Natural killer cell (primary cell): ENCODE data around the gene PARD3B. TPM values are rescaled to one million over a fixed set of nuclear protein-coding genes. Genes with fewer than 3 reads are reported as not detected.

ENCODE experiments used
- ATAC-seq, 3 donors: fragments of 150-1000 bp in 2 of 3; fragments of 200-7000 bp in 1 of 3; cut with Tn5 transposase; 1 replicate in 1 of 3; 2 replicates in 2 of 3; pipeline ENCODE4 v1.10.0; 2021; ENCODE audit warnings: mild to moderate bottlenecking in 2 of 3, moderate library complexity in 2 of 3
- DNase-seq, 2 donors: peaks; one replicate each; pipeline versions ENCODE4 v3.0.0 to v3.0.0-alpha.2; 2013 to 2021; ENCODE audit warnings: mixed read lengths in 1 of 2
- H3K27ac ChIP-seq: one replicate; pipeline ENCODE4 v1.5.1; 2013; ENCODE audit warnings: mild to moderate bottlenecking, low read length
- H3K27me3 ChIP-seq: one replicate; pipeline ENCODE4 v1.6.1; 2013; ENCODE audit warnings: low read length; ENCODE audit not compliant: control insufficient read depth, insufficient read depth
- H3K36me3 ChIP-seq: one replicate; pipeline ENCODE4 v1.6.1; 2013; ENCODE audit warnings: low read length; ENCODE audit not compliant: control insufficient read depth, insufficient read depth
- H3K4me1 ChIP-seq: one replicate; pipeline ENCODE4 v1.6.1; 2013; ENCODE audit warnings: low read length; ENCODE audit not compliant: control insufficient read depth, insufficient read depth
- H3K4me3 ChIP-seq: one replicate; pipeline ENCODE4 v1.5.1; 2013; ENCODE audit warnings: low read length
- H3K9me3 ChIP-seq: one replicate; pipeline ENCODE4 v1.6.1; 2013; ENCODE audit warnings: low read length; ENCODE audit not compliant: control insufficient read depth, insufficient read depth
- H3K27ac Mint-ChIP-seq, 2 donors: one replicate each; pipeline ENCODE4 v1.8.0; 2022; ENCODE audit warnings: mild to moderate bottlenecking in 2 of 2, mixed read lengths in 2 of 2, moderate library complexity in 1 of 2
- H3K27me3 Mint-ChIP-seq, 2 donors: one replicate each; pipeline ENCODE4 v1.8.0; 2022; ENCODE audit warnings: low read depth in 2 of 2, mixed read lengths in 2 of 2
- H3K36me3 Mint-ChIP-seq: one replicate; pipeline ENCODE4 v1.8.0; 2022; ENCODE audit warnings: mixed read lengths
- H3K4me1 Mint-ChIP-seq, 2 donors: one replicate each; pipeline ENCODE4 v1.8.0; 2022; ENCODE audit warnings: mixed read lengths in 2 of 2
- H3K4me3 Mint-ChIP-seq: one replicate; pipeline ENCODE4 v1.8.0; 2022; ENCODE audit warnings: mild to moderate bottlenecking, moderate library complexity, mixed read lengths
- H3K9me3 Mint-ChIP-seq, 2 donors: one replicate each; pipeline ENCODE4 v1.8.0; 2022; ENCODE audit warnings: mixed read lengths in 2 of 2
- WGBS: methylation state at CpG from one replicate; pipeline ENCODE4 v1.1.7; 2013; ENCODE audit warnings: missing lambda C conversion rate; ENCODE audit not compliant: insufficient coverage; 5-methylcytosine and 5-hydroxymethylcytosine counted together
- intact Hi-C: fragments of 100-400 bp; cut with micrococcal nuclease; formaldehyde crosslinking; loops from one replicate; pipeline ENCODE4 v1.14.2; 2022
- total RNA-seq, 4 donors: library from RNA; stranded (reverse); fragments of 120-200 nt in 1 of 4; gene quantifications; one replicate each; pipeline versions ENCODE4 v1.2.3 to v1.2.4, GENCODE V29; 2013 to 2022
- TF ChIP-seq, protein P1 (sequence below): fragments of 200-600 bp; IDR thresholded peaks from one replicate; pipeline ENCODE4 v1.8.0; 2022; ENCODE audit warnings: antibody characterized with exemption

Gene PARD3B
- total RNA-seq, 3 donors from 2014 or later (not counting 1 experiment from before 2014, with no cell fraction given), result 0.13 to 0.45 TPM; not detected in 1

DNA sequence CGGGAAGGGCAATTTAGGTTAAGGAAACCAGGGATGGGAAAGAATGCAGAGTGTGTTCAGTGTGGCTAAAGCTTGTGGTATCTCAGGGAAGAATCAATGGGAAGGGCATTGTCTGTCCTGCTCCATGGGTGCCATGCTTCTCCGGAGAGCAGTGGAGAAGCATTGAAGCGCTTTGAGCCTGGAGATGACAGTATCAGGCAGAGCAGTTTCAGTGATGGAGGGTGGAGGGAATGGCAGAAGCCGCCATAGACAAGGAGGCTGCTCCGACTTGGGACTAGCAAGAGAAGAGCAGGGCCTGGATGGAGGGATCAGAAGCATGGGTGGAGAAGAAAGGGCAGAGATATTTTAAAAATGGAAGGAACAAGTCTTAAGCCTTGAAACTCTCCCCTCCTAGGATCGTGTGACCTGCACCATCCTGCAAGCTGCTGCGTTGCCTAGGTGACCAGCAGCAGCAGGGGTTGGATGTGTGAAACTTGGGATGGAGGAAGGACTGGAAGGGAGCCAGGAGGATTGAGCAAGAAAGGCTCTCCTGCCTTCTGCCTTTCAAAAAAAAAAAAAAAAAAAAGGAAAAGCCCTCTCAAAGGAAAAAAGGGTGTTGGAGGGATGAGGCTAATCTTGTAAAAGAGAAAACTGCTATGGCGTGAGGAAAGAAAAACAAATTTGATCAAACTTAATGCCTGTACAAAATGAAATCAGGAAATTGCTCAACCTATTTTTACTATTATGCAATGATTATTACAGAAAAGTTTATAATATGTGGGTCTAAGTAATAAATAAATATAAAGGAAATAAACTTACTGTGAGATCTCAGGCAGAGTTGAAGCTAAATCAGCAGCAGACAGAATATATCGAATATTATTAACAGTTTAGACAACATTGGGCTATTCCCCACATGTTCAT lies 643.2 kb downstream of the PARD3B start:
- Histone ChIP-seq H3K4me3 (no peak overlapping the region), H3K36me3 (no peaks in the 10 kb centered on the region), H3K27me3 (no peaks in the 10 kb centered on the region), H3K4me1 (no peaks in the 10 kb centered on the region), H3K9me3 (no peaks in the 10 kb centered on the region), H3K27ac (no peak overlapping the region)
- ATAC-seq (no peak), DNase-seq (no peak)
- H3K36me3 Mint-ChIP-seq, result no peaks in the 10 kb centered on the region
- no peaks in the 10 kb centered on the region for H3K4me1 Mint-ChIP-seq
- intact Hi-C loops, result no loop called here
- TF ChIP-seq, protein P1, sequence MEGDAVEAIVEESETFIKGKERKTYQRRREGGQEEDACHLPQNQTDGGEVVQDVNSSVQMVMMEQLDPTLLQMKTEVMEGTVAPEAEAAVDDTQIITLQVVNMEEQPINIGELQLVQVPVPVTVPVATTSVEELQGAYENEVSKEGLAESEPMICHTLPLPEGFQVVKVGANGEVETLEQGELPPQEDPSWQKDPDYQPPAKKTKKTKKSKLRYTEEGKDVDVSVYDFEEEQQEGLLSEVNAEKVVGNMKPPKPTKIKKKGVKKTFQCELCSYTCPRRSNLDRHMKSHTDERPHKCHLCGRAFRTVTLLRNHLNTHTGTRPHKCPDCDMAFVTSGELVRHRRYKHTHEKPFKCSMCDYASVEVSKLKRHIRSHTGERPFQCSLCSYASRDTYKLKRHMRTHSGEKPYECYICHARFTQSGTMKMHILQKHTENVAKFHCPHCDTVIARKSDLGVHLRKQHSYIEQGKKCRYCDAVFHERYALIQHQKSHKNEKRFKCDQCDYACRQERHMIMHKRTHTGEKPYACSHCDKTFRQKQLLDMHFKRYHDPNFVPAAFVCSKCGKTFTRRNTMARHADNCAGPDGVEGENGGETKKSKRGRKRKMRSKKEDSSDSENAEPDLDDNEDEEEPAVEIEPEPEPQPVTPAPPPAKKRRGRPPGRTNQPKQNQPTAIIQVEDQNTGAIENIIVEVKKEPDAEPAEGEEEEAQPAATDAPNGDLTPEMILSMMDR, result no peak
- 88% methylated on average over 8 of the region's 9 CpGs for WGBS
- H3K9me3 Mint-ChIP-seq, result no peaks in the 10 kb centered on the region
- H3K27me3 Mint-ChIP-seq, result no peaks in the 10 kb centered on the region
- H3K4me3 Mint-ChIP-seq, result no peak overlapping the region
- no peak overlapping the region for H3K27ac Mint-ChIP-seq

DNA sequence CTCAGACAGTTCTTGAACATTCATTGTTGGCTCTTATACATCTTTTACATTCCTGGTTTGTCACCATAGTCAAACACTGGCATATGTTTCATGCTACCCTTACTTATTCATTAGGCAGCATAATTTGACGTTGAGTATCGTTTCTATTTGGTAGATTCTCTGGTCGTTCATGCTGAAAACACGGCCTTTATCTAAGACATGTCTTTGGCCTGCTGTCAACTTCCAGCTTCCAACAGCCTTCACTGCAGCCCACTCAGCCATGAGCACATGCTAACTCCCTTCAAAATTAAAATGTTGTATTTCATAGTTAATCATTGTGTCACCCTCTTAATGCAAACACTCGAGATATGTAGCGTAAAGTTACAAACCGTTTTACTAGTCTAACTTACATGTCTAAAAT lies 644.0 kb downstream of the PARD3B start:
- Histone ChIP-seq H3K27ac (no peak overlapping the region), H3K9me3 (no peaks in the 10 kb centered on the region), H3K4me1 (no peaks in the 10 kb centered on the region), H3K27me3 (no peaks in the 10 kb centered on the region), H3K36me3 (no peaks in the 10 kb centered on the region), H3K4me3 (no peak overlapping the region)
- DNase-seq (no peak), ATAC-seq (no peak)
- H3K36me3 Mint-ChIP-seq, result no peaks in the 10 kb centered on the region
- intact Hi-C loops, result no loop called here
- H3K27ac Mint-ChIP-seq, result no peak overlapping the region
- H3K4me1 Mint-ChIP-seq, result no peaks in the 10 kb centered on the region
- no peaks in the 10 kb centered on the region for H3K9me3 Mint-ChIP-seq
- TF ChIP-seq, protein P1, result no peak
- no peaks in the 10 kb centered on the region for H3K27me3 Mint-ChIP-seq
- H3K4me3 Mint-ChIP-seq, result no peak overlapping the region
- WGBS, result 94% methylated on average over 7 of the region's 7 CpGs

DNA sequence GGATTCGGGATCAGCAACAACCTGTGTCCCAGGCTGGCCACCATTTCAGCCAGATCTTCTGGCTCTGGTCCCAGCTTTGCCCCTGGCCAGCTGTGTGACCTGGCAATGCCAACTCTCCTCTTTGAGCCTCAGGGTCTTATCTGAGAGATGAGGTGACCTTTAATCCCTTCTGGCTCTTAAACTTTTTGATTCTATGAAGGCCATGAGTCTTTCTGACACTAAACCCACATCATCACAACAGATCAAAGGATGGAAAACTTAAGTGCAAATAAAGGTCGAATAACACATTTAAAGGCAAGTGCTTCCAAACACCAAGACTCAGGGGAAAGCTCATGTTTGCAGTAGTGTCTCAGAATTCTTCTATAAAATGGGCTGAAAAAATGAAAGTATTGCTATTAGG lies 645.3 kb downstream of the PARD3B start:
- WGBS, result 66% methylated on average over 2 of the region's 2 CpGs
- Histone ChIP-seq H3K27ac (no peak overlapping the region), H3K36me3 (no peaks in the 10 kb centered on the region), H3K4me1 (no peaks in the 10 kb centered on the region), H3K27me3 (no peaks in the 10 kb centered on the region), H3K4me3 (no peak overlapping the region), H3K9me3 (no peaks in the 10 kb centered on the region)
- DNase-seq (no peak), ATAC-seq (no peak)
- intact Hi-C loops, result no loop called here
- Mint-ChIP-seq H3K27me3 (no peaks in the 10 kb centered on the region), H3K4me3 (no peak overlapping the region), H3K27ac (no peak overlapping the region), H3K36me3 (no peaks in the 10 kb centered on the region), H3K4me1 (no peaks in the 10 kb centered on the region), H3K9me3 (no peaks in the 10 kb centered on the region)
- TF ChIP-seq, protein P1, result no peak
